Breast epithelium (tissue), 3 donors: ENCODE measurements around the gene SEMA4B.

ENCODE experiments used
- CTCF ChIP-seq, 3 donors: fragments of 450-650 bp; IDR thresholded peaks; one replicate each; pipeline ENCODE4 v1.5.1; 2016 to 2017; ENCODE audit warnings: antibody characterized with exemption in 3 of 3, mild to moderate bottlenecking in 3 of 3, moderate library complexity in 3 of 3
- POLR2A ChIP-seq: fragments of 450-650 bp; IDR thresholded peaks from one replicate; pipeline ENCODE4 v1.6.1; 2016; ENCODE audit warnings: antibody characterized with exemption, mild to moderate bottlenecking, moderate library complexity

- TF ChIP-seq CTCF (IDR thresholded peaks at IDR 0.05) = no peak
- no peak for TF ChIP-seq POLR2A
Measured at GRCh38 chr15:90217671-90218394, 16.7 kb downstream of the SEMA4B start.
